ENCODE results near the gene ARPP19. TPM values are rescaled to one million over a fixed set of nuclear protein-coding genes. Genes with fewer than 3 reads are reported as not detected.
"Not testable (repeated sequence)": the region's sequence is repeated elsewhere in the genome, so short reads cannot be mapped to it uniquely, and the experiment has no call there.

The ARPP19 gene
- total RNA-seq, 1 experiment from 2014 or later: 184 TPM

DNA sequence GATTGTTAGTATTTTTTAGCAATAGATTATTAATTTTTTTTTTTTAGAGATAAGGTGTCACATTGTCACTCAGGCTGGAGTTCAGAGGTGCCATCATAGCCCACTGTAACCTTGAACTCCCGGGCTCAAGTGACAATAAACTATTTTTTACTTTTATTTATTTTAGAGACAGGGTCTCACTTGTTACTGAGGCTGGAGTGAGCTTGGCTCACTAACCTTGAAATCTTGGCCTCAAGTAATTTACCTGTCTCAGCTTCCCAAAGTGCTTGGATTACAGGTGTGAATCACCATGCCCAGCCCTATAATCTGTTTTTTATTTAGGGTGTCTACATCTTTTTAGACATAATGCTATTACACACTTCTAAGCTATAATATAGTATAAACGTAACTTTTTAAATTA, 7.9 kb upstream of the ARPP19 start:
- no peaks in the 10 kb centered on the region for H3K27me3 Mint-ChIP-seq (ENCODE audit: insufficient read depth, unreplicated experiment)
- H3K36me3 ChIP-seq (ENCODE audit: control insufficient read depth, insufficient read depth, low read length): no peaks in the 10 kb centered on the region

DNA sequence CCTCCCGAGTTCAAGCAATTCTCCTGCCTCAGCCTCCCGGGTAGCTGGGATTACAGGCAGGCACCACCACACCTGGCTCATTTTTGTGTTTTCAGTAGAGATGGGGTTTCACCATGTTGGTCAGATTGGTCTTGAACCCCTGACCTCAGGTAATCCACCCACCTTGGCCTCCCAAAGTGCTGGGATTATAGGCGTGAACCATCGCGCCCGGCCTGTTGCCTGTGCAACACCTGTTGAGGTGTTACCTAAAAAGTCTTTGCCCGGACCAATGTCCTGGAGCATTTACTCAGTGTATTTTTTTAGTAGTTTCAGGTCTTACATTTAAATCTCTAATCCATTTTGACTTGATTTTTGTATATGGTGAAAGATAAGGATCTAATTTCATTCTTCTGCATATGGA, 6.7 kb upstream of the ARPP19 start:
- H3K27me3 Mint-ChIP-seq (ENCODE audit: insufficient read depth, unreplicated experiment); BruUV-seq (replicated peaks); CTCF ChIA-PET; H3K36me3 ChIP-seq (ENCODE audit: control insufficient read depth, insufficient read depth, low read length); H3K4me1 ChIP-seq; POLR2A ChIA-PET; H3K4me3 ChIP-seq (ENCODE audit: low read depth, low read length); H3K27ac Mint-ChIP-seq (ENCODE audit: unreplicated experiment); H3K4me1 Mint-ChIP-seq (ENCODE audit: low read depth, unreplicated experiment); H3K4me3 Mint-ChIP-seq (ENCODE audit: unreplicated experiment); H3K9me3 ChIP-seq; H3K27me3 ChIP-seq (replicated peaks; ENCODE audit: control insufficient read depth, insufficient read depth, low read length); DNase-seq; H3K36me3 Mint-ChIP-seq (ENCODE audit: insufficient read depth, unreplicated experiment); intact Hi-C loops (cut with micrococcal nuclease; ENCODE audit: unreplicated experiment): not testable (repeated sequence)
- peaks cover 10% of the 10 kb centered on the region for H3K9me3 Mint-ChIP-seq (ENCODE audit: unreplicated experiment)

More for the DNA sequence above, 7.9 kb upstream of the ARPP19 start:
- ChIA-PET CTCF (no interaction called here), POLR2A (no interaction called here)
- no peaks in the 10 kb centered on the region for H3K4me1 Mint-ChIP-seq (ENCODE audit: low read depth, unreplicated experiment)
- DNase-seq: no peak
- H3K27me3 ChIP-seq (replicated peaks; ENCODE audit: control insufficient read depth, insufficient read depth, low read length): no peaks in the 10 kb centered on the region
- TF ChIP-seq, protein P1, sequence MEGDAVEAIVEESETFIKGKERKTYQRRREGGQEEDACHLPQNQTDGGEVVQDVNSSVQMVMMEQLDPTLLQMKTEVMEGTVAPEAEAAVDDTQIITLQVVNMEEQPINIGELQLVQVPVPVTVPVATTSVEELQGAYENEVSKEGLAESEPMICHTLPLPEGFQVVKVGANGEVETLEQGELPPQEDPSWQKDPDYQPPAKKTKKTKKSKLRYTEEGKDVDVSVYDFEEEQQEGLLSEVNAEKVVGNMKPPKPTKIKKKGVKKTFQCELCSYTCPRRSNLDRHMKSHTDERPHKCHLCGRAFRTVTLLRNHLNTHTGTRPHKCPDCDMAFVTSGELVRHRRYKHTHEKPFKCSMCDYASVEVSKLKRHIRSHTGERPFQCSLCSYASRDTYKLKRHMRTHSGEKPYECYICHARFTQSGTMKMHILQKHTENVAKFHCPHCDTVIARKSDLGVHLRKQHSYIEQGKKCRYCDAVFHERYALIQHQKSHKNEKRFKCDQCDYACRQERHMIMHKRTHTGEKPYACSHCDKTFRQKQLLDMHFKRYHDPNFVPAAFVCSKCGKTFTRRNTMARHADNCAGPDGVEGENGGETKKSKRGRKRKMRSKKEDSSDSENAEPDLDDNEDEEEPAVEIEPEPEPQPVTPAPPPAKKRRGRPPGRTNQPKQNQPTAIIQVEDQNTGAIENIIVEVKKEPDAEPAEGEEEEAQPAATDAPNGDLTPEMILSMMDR (IDR thresholded peaks at IDR 0.05; ENCODE audit: insufficient read depth in 1 of 2, low read depth in 1 of 2, low read length in 1 of 2, severe bottlenecking in 1 of 2, unreplicated experiment in 1 of 2): no peak
- H3K4me1 ChIP-seq: no peaks in the 10 kb centered on the region
- H3K4me3 ChIP-seq (ENCODE audit: low read depth, low read length): no peak overlapping the region
- H3K36me3 Mint-ChIP-seq (ENCODE audit: insufficient read depth, unreplicated experiment): no peaks in the 10 kb centered on the region
- no peak overlapping the region for H3K27ac Mint-ChIP-seq (ENCODE audit: unreplicated experiment)
- intact Hi-C loops (cut with micrococcal nuclease; ENCODE audit: unreplicated experiment): no loop called here
- BruUV-seq (replicated peaks): no TSS peak
- no peak overlapping the region for H3K4me3 Mint-ChIP-seq (ENCODE audit: unreplicated experiment)
- no peaks in the 10 kb centered on the region for H3K9me3 ChIP-seq
- peaks cover 10% of the 10 kb centered on the region for H3K9me3 Mint-ChIP-seq (ENCODE audit: unreplicated experiment)

GRCh38 chr15:52575072-52575471, 6.2 kb upstream of the ARPP19 start:
- H3K4me1 ChIP-seq: no peaks in the 10 kb centered on the region
- no peak for DNase-seq
- Mint-ChIP-seq H3K36me3 (ENCODE audit: insufficient read depth, unreplicated experiment) (no peaks in the 10 kb centered on the region), H3K9me3 (ENCODE audit: unreplicated experiment) (peaks cover 10% of the 10 kb centered on the region), H3K27me3 (ENCODE audit: insufficient read depth, unreplicated experiment) (no peaks in the 10 kb centered on the region), H3K4me1 (ENCODE audit: low read depth, unreplicated experiment) (no peaks in the 10 kb centered on the region), H3K4me3 (ENCODE audit: unreplicated experiment) (no peak overlapping the region), H3K27ac (ENCODE audit: unreplicated experiment) (no peak overlapping the region)
- H3K9me3 ChIP-seq: no peaks in the 10 kb centered on the region
- no peaks in the 10 kb centered on the region for H3K36me3 ChIP-seq (ENCODE audit: control insufficient read depth, insufficient read depth, low read length)
- ChIA-PET CTCF (no interaction called here), POLR2A (no interaction called here)
- H3K4me3 ChIP-seq (ENCODE audit: low read depth, low read length): no peak overlapping the region
- no TSS peak for BruUV-seq (replicated peaks)
- TF ChIP-seq, protein P1 (IDR thresholded peaks at IDR 0.05; ENCODE audit: insufficient read depth in 1 of 2, low read depth in 1 of 2, low read length in 1 of 2, severe bottlenecking in 1 of 2, unreplicated experiment in 1 of 2): no peak
- no peaks in the 10 kb centered on the region for H3K27me3 ChIP-seq (replicated peaks; ENCODE audit: control insufficient read depth, insufficient read depth, low read length)
- intact Hi-C loops (cut with micrococcal nuclease; ENCODE audit: unreplicated experiment): no loop called here

DNA sequence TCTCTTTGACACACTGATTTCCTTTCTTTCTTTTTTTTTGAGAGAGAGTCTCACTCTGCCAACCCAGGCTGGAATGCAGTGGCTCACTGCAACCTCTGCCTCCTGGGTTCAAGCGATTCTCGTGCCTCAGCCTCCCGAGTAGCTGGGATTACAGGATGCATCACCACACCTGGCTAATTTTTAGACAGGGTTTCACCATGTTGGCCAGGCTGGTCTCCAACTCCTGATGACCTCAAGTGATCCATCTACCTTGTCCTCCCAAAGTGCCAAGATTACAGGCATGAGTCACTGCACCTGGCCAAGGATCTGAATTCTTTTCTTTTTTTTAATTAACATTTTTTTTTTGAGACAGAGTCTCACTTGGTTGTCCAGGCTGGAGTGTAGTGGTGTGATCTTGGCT, 5.8 kb upstream of the ARPP19 start:
- H3K4me3 Mint-ChIP-seq (ENCODE audit: unreplicated experiment); intact Hi-C loops (cut with micrococcal nuclease; ENCODE audit: unreplicated experiment); H3K27ac Mint-ChIP-seq (ENCODE audit: unreplicated experiment); H3K36me3 Mint-ChIP-seq (ENCODE audit: insufficient read depth, unreplicated experiment); H3K27me3 Mint-ChIP-seq (ENCODE audit: insufficient read depth, unreplicated experiment); CTCF ChIA-PET; BruUV-seq (replicated peaks); H3K9me3 ChIP-seq; H3K4me1 Mint-ChIP-seq (ENCODE audit: low read depth, unreplicated experiment); POLR2A ChIA-PET; DNase-seq; H3K4me3 ChIP-seq (ENCODE audit: low read depth, low read length); H3K36me3 ChIP-seq (ENCODE audit: control insufficient read depth, insufficient read depth, low read length); H3K4me1 ChIP-seq; H3K27me3 ChIP-seq (replicated peaks; ENCODE audit: control insufficient read depth, insufficient read depth, low read length): not testable (repeated sequence)
- H3K9me3 Mint-ChIP-seq (ENCODE audit: unreplicated experiment): peaks cover 10% of the 10 kb centered on the region

All from Caco-2 (cell line).